ENCODE results near the gene KRT1.

The KRT1 gene

DNA sequence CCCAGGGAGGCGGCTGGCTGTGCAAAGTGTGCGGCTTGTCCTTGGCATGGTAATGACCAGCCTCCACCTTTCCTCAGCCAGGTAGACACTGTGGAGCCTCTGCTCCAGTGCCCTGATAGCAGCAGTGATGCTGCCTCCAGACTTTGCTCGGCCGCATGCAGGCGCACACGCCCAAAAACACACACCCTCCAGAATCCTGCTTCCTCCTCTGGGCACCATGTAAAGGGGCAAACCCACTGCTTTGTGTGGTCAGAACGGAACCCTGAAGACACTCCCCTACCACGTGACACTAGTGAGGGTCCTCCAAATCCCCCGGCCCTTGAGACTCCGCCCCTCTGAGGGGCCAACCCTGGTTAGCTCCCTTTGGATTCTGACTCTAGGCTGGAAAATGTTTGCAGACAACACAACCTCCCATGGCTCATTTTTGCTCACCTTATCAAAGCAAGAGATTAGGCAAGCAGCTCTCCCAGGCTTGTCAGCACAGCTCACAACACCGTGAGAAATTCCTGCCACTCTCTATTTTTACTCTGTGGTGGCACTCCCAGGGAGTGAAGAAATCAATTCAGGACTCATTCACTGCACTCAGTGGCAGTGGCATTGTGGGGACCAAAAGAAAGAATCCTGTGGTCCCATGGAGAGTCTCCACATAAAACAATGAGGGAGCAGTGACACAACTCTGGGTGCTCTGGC lies 18.6 kb upstream of the KRT1 start:
- no peak for DNase-seq

DNA sequence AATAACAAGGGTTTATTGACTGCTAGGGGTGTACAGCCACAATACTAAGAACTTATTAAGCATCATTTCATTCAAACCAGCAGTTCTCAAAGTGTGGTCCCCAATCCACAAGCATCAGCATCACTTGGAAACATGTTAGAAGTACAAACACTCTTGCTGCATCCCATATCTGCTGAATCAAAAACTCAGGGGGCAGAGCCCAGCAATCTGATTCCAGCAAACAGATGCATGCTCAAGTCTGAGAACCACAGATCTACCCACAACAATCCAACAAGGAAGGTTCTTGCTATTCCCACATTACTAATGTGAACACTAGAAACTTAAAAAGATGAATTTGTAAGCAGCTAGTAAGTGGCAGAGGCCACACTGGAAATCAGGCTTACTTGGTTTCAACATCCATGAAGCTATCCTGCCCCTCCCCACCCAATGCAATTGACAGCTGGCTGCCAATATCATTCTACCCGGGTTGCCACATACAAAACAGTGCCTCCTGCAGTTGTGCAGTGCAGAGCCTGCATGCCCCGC lies 16.9 kb upstream of the KRT1 start:
- no peak for DNase-seq

GRCh38 chr12:52696588-52696987 lies 16.4 kb upstream of the KRT1 start:
- no peak for DNase-seq

DNA sequence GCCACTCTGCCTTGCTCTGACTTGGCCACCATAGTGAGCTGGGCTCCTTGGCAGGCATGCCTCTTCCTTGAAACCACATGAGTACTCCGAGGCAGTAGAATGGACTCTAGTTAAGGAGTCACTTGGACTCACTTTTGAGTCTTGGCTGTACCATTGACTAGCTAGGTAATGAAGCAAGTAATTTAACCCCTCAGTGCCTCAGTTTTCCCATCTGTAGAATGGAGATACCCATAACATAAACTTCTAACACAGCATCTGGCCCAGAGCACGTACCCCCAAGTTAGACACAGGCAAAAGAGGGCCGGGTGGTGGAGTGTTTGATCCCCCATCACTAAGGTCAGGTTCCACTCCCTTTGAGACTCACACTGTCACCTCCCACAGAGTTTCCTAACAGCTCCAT lies 14.8 kb upstream of the KRT1 start:
- DNase-seq: no peak

GRCh38 chr12:52694151-52694550 lies 13.9 kb upstream of the KRT1 start:
- DNase-seq: no peak

DNA sequence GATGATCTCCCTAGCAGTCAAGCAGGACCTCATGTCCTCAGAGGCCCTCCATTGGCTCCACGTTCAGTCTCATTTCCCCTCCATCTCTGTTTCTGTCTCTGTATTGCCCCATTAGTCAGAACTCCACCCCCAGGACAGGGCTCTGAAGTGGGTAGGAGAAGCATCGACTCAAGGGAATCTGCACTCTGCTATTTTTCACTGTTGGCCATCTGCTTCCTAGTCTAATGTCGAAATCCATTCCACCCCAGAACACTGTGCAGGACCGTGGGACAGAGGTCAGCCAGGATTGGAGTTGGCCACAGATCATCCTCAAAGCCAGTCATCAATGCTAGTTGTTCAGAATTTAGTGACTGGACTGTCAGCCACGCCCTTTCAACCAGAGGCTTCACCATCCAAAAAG lies 13.1 kb upstream of the KRT1 start:
- no peak for DNase-seq

- DNase-seq: no peak
Observed at GRCh38 chr12:52692254-52692653, 12.0 kb upstream of the KRT1 start.

DNA sequence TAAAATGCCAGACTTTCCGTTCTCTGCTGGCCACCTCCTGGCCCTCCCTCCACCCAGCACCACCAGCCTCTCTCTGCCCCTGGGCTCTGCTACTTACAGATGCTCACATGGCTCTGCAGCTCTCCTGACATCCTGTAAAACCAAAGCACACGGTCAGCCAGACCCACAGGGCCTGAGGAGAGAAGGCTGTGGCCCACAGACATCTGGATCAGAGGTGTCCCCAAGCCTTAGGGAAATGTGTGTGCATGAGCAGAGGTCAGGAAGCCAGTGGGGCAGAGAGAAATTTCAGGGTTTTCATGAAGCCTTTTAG lies 11.6 kb upstream of the KRT1 start:
- no peak for DNase-seq

DNA sequence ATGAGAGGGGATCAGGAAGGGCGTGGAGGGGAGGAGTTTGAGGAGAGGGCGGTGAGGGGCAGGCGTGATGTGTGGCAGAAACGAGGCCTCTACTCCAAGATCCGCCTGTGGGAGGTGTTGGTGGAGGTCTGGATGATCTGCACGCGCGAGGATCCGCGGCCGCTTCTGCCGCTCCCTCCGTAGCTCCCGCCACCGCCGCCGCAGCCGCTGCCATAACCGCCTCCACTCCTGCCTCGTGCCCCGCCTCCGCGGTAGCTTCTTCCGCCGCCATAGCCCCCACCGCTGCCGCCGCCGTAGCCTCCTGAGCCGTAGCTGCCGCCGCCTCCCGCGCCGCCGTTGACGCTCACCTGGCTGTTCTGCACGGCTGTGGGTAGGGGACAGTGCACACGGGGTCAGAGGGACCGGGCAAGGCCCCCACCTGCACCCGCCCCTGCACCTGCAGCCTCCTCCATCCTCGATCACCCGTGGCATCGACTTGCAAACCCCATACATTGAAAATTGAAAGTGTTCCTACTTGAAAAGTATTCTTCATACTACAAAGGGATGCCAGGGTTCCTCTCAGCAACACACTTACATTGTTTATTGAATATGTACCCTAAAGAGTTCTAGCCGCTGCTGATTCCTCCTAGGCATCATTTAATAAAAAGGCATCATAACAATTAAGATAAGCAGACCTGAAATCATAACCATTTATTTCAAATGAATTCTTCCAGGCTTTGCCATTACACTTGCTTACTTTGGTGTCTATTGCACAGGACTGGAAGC lies 11.1 kb upstream of the KRT1 start:
- DNase-seq: no peak

DNA sequence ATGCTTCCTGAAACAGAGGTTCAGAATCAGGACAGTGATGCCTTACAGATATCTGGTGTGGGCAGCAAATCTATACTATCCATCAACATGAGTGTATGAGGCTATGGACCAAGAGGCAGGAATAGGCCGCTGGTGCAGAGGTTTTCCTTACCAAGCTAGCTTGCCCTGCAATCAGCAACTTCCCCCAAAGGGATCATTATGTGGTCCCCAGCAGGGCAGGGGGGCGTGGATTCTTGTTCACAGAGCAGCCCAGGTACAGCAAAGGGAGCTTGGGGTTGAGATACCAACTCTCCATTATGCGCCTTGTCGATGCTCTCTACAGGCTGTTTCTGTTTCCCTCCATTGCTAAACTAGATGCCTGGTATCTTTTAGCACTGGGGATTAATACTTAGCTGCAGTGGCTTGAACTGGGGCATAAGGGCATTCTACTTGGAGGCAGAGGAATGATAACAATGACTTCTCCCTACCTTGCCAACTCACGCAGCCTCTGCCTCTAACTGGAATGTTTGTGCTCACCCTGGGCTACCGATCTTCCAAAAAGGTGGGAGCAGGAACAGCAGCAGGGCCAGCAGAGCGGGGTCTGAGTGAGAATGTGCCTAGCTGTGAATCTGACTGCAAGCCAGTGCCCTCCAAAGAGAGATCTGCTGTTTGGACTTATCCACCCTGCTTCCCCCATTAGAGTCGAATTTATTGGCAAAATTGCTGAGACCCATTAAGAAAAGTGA lies 10.3 kb upstream of the KRT1 start:
- no peak for DNase-seq

DNA sequence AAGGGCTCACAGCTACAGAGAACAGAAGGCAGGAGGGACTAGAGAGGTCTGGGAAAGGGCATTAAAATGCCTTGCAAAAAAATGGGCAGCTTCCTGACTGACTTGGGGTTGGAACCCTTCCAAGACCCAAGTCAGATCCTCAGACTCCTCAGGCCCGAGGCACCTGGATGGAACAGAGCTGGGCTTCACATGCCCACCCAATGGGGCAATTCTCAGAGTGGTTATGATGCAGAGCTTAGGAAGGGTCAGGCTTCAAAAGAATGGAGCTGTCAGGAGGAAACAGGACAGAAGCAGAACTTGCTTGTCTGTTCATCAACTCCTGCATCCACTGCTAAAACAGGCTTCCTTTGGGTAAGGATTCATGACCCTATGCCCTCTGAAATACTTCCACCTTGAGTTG lies 9.7 kb upstream of the KRT1 start:
- DNase-seq: no peak

GRCh38 chr12:52689239-52689638 lies 9.0 kb upstream of the KRT1 start:
- DNase-seq: no peak

DNA sequence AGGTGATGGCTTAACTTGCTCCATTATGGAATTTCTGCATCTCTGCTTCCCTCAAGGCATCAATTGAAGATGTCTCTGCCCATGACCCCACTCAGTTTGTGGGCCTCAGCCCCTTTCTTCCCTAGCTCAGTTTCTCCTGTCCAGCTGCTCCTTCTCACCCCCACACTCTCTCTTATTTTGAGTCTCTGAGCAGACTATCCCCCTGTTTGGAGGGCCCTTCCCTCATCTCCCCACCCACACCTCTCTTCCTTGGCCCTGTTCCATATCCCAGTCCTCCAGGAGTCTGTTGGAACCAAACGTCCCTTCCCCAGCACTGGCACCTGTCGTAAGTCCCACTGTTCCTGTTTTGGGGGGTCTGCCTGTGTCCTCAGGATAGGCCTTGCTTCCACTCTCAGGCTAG lies 8.3 kb upstream of the KRT1 start:
- DNase-seq: no peak

GRCh38 chr12:52687497-52688385 lies 7.5 kb upstream of the KRT1 start:
- DNase-seq: no peak

GRCh38 chr12:52686756-52687487 lies 6.7 kb upstream of the KRT1 start:
- no peak for DNase-seq

DNA sequence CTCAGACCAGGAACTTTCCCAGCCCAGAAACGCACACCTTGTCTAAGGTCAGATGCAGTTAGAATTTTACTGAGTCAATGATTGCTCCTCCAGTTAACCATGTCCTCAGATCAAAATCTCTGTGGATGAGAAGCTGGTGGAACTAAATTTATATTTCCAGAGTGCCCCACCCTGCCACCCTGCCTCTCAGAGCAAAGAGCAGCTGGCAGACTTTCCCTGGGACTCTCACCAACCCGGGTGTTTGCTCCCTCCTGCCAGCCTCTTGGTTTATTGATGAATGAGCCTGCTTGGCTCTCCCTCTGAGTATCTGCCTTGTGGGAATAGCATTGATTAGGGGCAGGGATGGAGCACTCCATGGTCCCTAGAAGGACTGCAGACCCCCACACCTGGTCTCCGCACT lies 5.9 kb upstream of the KRT1 start:
- no peak for DNase-seq

DNA sequence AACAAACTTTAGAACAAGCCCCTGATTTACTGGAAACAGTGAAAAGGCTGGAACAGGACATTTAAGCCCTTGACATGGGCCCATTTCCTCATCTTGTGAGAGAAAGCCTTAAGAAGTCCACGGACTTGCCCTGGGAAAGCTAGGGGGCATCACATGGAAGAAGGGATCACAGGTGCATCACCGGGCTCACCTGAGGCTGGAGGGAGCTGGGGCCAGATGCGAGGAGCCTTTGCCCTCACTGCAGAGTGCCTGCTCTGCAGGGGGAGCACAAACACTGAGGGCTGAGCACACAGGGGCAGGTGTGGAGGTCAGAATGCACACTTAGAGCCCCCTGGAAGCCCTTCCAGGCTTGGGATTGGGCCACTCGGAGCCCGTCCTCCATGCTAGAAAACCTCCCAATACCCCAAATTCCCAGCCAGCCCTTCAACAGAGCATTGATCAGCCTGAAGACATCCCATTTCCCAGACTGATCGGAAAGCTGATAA lies 5.2 kb upstream of the KRT1 start:
- DNase-seq: no peak

DNA sequence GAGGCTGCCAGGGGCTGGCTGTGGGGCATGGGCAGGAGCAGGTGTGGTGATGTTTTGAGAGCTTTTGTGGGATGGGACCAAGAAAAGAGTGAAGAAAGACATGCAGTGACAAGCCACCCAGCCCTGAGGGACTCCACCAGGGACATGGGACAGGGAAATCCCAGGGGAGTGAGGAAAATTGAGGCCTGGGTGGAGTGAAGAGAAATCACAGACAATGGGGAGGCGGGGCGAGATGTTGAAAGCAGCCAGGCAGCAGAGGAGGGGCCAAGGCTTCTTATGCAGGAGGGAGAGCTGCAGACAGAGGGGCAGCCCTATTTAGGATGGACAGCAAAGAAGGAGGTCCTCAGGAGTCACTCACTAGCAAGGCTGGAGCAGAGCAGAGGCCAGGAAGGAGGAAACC lies 4.2 kb upstream of the KRT1 start:
- DNase-seq: no peak

GRCh38 chr12:52683575-52684300 lies 3.5 kb upstream of the KRT1 start:
- DNase-seq: no peak

DNA sequence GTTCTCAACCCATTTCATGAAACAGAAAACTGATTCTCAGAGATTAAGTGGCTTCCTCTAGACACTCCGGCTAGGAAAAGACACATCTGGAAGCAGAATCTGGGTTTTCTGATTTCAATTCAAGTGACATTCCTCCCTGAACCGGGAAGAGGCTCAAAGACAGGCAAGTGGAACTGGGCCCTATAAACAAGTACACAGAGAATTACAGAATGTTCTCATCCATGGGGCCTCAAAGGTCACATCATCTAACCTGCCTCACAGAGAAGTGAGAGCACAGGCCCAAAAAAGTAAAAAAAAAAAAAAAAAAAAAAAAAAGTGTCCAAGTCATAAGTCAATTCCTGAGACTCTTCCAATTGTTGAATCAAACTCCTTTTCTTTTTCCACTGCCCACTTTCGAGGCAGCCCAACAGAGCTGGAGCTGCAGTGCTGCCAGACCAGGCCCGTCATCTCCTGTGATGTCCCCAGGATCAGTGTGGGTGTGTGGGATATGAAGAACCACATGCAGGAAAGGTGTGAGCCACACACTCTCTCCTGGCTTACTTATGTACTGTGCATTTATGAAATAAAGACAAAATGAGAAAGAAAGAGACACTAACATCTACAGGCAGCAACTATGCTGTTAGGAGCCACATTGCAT lies 2.8 kb upstream of the KRT1 start:
- no peak for DNase-seq

DNA sequence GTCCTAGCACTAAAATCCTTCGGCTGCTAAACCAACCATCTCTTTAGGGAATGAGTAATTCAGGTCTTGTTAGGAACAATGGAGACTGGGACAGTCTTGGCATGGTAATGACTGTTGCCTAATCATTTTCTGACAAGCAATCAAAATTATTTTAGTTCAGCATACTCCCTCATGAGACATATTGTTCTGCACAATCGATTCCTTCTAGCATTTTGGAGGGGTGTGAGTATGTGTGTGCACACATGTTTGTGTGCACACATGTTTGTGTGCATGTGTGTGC lies 2.1 kb upstream of the KRT1 start:
- no peak for DNase-seq

All from NCI-H2171 (cell line).